Measurements from ENCODE around the gene TOP3A. TPM values are rescaled to one million over a fixed set of nuclear protein-coding genes. Genes with fewer than 3 reads are reported as not detected.

TOP3A gene
- total and polyA plus RNA-seq, 8 donors, result 7.6 to 311 (median 23.5) TPM

DNA sequence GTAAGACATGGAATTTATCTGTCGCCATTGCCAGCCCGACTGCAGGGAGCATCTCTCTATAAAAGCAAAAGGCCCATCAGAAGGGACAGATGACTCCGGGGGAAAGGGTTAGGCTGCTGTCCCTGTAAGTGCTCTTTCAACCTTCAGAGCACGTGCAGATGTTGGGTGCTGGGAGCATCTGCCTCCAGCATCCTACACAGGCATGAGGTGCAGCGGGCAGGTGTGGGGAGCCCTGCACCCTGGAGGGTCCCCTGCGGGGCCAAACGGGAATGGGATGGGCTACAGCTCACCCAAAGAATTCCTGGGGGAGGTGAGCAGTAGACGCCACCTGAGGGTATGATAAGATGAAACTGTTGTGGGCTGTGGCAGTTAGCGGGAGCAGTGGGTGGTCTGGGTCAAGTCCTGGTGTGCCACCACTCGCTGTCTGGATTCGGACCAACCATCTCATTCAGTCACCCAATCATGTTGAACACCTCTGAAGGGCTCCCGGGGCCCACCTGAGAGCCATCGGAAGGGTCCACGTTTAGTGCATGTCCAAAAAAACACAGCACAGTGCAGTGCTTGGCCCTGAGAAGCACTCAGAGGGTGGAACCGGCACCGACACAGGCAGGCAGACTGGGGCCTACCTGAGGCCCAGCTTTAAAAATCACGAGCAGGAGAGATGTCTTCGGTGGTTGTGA is 4.1 kb upstream of the TOP3A start:
- no peaks in the 10 kb centered on the region for H3K27me3 ChIP-seq
- peak overlapping the region in 3 of 4 donors; percentile 3 to 98 (median 25) for H3K4me3 ChIP-seq
- peaks cover 25 to 74% (median 67%) of the 10 kb centered on the region in 4 donors for H3K36me3 ChIP-seq
- intact Hi-C loops (cut with DNase I; ENCODE audit: low total_unique reads), result loop anchor here (10.0 kb wide), 1 partner anchor 54 kb away; the partner anchor contains the start of gene MIEF2
- TF ChIP-seq EP300 (IDR thresholded peaks at IDR 0.05) (no peak), POLR2AphosphoS5 (IDR thresholded peaks at IDR 0.05) (no peak), POLR2A (IDR thresholded peaks at IDR 0.05) (no peak)
- TF ChIP-seq, protein P1, sequence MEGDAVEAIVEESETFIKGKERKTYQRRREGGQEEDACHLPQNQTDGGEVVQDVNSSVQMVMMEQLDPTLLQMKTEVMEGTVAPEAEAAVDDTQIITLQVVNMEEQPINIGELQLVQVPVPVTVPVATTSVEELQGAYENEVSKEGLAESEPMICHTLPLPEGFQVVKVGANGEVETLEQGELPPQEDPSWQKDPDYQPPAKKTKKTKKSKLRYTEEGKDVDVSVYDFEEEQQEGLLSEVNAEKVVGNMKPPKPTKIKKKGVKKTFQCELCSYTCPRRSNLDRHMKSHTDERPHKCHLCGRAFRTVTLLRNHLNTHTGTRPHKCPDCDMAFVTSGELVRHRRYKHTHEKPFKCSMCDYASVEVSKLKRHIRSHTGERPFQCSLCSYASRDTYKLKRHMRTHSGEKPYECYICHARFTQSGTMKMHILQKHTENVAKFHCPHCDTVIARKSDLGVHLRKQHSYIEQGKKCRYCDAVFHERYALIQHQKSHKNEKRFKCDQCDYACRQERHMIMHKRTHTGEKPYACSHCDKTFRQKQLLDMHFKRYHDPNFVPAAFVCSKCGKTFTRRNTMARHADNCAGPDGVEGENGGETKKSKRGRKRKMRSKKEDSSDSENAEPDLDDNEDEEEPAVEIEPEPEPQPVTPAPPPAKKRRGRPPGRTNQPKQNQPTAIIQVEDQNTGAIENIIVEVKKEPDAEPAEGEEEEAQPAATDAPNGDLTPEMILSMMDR (IDR thresholded peaks at IDR 0.05), result no peak
- H3K9me3 ChIP-seq, result no peaks in the 10 kb centered on the region
- WGBS, 5 donors, result 64 to 81% (median 69%) methylated on average over 16 to 18 of the region's 18 CpGs
- DNase-seq, result no peak
- no peak overlapping the region for H3K27ac ChIP-seq
- H3K4me1 ChIP-seq, result peaks cover 52 to 86% (median 70%) of the 10 kb centered on the region in 4 donors

DNA sequence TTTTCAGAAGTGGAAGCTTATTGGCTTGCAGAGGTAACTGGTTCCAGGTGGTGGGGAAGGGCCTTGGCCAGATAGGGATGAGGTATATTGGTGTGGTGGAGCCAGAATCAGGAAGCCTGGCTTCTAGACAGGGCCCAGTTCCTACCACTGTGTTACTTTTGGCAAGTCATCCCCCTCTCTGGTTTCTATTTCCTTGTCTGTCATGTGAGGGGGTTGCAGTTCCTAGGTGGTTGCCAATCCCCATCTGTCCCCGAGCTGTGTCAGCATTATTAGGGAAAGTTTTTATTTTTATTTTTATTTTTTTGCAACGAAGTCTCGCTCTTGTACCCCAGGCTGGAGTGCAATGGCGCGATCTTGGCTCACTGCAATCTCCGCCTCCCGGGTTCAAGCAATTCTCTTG is 3.3 kb upstream of the TOP3A start:
- peaks cover 60 to 87% (median 77%) of the 10 kb centered on the region in 4 donors for H3K4me1 ChIP-seq
- TF ChIP-seq POLR2AphosphoS5 (IDR thresholded peaks at IDR 0.05) (no peak), POLR2A (IDR thresholded peaks at IDR 0.05) (no peak), EP300 (IDR thresholded peaks at IDR 0.05) (no peak)
- TF ChIP-seq, protein P1 (IDR thresholded peaks at IDR 0.05), result no peak
- H3K27ac ChIP-seq, result peak overlapping the region in 1 of 5 donors; percentile 1
- H3K9me3 ChIP-seq, result no peaks in the 10 kb centered on the region
- 82 to 92% (median 87%) methylated on average over 7 of the region's 7 CpGs for WGBS, 5 donors
- DNase-seq, result no peak
- no peaks in the 10 kb centered on the region for H3K27me3 ChIP-seq
- intact Hi-C loops (cut with DNase I; ENCODE audit: low total_unique reads), result loop anchor here (10.0 kb wide), 1 partner anchor 53 kb away; the partner anchor contains the start of gene MIEF2
- peak overlapping the region; percentile 3 to 98 (median 17) for H3K4me3 ChIP-seq
- peaks cover 17 to 66% (median 59%) of the 10 kb centered on the region in 4 donors for H3K36me3 ChIP-seq

DNA sequence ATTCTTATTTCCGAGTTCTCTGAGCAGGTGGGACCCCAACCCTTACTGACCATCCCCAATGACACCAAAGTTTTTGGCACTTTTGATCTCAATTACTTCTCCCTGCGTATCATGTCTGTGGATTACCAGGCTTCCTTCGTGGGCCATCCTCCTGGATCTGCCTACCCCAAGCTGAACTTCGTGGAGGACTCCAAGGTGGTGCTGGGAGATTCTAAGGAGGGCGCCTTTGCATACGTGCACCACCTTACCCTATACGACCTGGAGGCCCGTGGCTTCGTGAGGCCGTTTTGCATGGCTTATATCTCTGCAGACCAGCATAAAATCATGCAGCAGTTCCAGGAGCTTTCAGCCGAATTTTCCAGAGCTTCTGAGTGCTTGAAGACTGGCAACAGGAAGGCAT is 1.2 kb upstream of the TOP3A start:
- 59 to 70% (median 63%) methylated on average over 11 of the region's 11 CpGs for WGBS, 5 donors
- H3K4me3 ChIP-seq, result peak overlapping the region; percentile 76 to 98 (median 98)

DNA sequence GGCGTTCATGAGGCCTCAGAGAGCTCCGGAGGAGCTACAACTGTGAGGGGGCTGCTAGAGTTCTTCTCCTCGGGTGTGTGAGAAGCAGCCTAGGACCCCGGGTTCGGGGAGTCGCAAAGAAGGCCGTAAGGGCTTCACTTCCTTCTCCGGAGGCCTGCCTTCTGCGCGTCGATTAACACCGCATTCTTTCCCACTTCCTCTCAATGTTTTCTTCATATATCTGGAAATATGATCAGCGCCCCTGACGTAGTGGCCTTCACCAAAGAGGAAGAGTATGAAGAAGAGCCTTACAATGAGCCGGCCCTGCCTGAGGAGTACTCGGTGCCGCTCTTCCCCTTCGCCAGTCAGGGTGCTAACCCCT is 748 bp upstream of the TOP3A start:
- peak overlapping the region; percentile 85 to 96 (median 93) for H3K27ac ChIP-seq
- H3K4me3 ChIP-seq, result peak overlapping the region; percentile 76 to 98 (median 98)
- 4 to 8% (median 6%) methylated on average over 18 of the region's 18 CpGs for WGBS, 5 donors
- H3K4me1 ChIP-seq, result peaks cover 62 to 89% (median 79%) of the 10 kb centered on the region in 4 donors
- no peaks in the 10 kb centered on the region for H3K27me3 ChIP-seq
- intact Hi-C loops (cut with DNase I; ENCODE audit: low total_unique reads), result loop anchor here (10.0 kb wide), 1 partner anchor 51 kb away; the partner anchor contains the start of gene MIEF2
- no peaks in the 10 kb centered on the region for H3K9me3 ChIP-seq
- TF ChIP-seq POLR2A (IDR thresholded peaks at IDR 0.05), result no peak
- no peak for TF ChIP-seq EP300 (IDR thresholded peaks at IDR 0.05)
- no peak for TF ChIP-seq POLR2AphosphoS5 (IDR thresholded peaks at IDR 0.05)
- TF ChIP-seq, protein P1 (IDR thresholded peaks at IDR 0.05), result no peak
- DNase-seq, result no peak
- peaks cover 7 to 55% (median 46%) of the 10 kb centered on the region in 4 donors for H3K36me3 ChIP-seq

More for the DNA sequence above, 1.2 kb upstream of the TOP3A start:
- no peaks in the 10 kb centered on the region for H3K9me3 ChIP-seq
- H3K36me3 ChIP-seq, result peaks cover 9 to 58% (median 48%) of the 10 kb centered on the region in 4 donors
- DNase-seq, result no peak
- peak overlapping the region; percentile 85 to 96 (median 93) for H3K27ac ChIP-seq
- TF ChIP-seq, protein P1 (IDR thresholded peaks at IDR 0.05), result no peak
- TF ChIP-seq POLR2AphosphoS5 (IDR thresholded peaks at IDR 0.05) (no peak), EP300 (IDR thresholded peaks at IDR 0.05) (no peak), POLR2A (IDR thresholded peaks at IDR 0.05) (no peak)
- intact Hi-C loops (cut with DNase I; ENCODE audit: low total_unique reads), result loop anchor here (10.0 kb wide), 1 partner anchor 51 kb away; the partner anchor contains the start of gene MIEF2
- H3K27me3 ChIP-seq, result no peaks in the 10 kb centered on the region
- H3K4me1 ChIP-seq, result peaks cover 62 to 89% (median 82%) of the 10 kb centered on the region in 4 donors
